HG03139 (cell line): ENCODE measurements around the gene MICAL2.

Experiments
- ATAC-seq: cut with Tn5 transposase; IDR thresholded peaks from one replicate; pipeline ENCODE4 v1.9.1; 2021; ENCODE audit not compliant: unreplicated experiment

MICAL2 gene

GRCh38 chr11:12117200-12117599 lies 6.8 kb downstream of the MICAL2 start:
- ATAC-seq = no peak

GRCh38 chr11:12117611-12118010 lies 7.2 kb downstream of the MICAL2 start:
- no peak for ATAC-seq

- ATAC-seq = no peak
Observed at GRCh38 chr11:12118949-12119348, 8.6 kb downstream of the MICAL2 start.

GRCh38 chr11:12119502-12119901 lies 9.1 kb downstream of the MICAL2 start:
- ATAC-seq = no peak

- ATAC-seq = no peak
Observed at GRCh38 chr11:12120031-12121008, 9.9 kb downstream of the MICAL2 start.

GRCh38 chr11:12121011-12121410 lies 10.6 kb downstream of the MICAL2 start:
- ATAC-seq = no peak

- ATAC-seq = no peak
Observed at GRCh38 chr11:12121517-12121916, 11.1 kb downstream of the MICAL2 start.

- ATAC-seq = no peak
Observed at GRCh38 chr11:12122083-12122482, 11.7 kb downstream of the MICAL2 start.

GRCh38 chr11:12123273-12123672 lies 12.9 kb downstream of the MICAL2 start:
- no peak for ATAC-seq

GRCh38 chr11:12123799-12124198 lies 13.4 kb downstream of the MICAL2 start:
- ATAC-seq = no peak

GRCh38 chr11:12124306-12124705 lies 13.9 kb downstream of the MICAL2 start:
- ATAC-seq = no peak

- ATAC-seq = no peak
Observed at GRCh38 chr11:12125609-12126149, 15.3 kb downstream of the MICAL2 start.

GRCh38 chr11:12126344-12127019 lies 16.1 kb downstream of the MICAL2 start:
- no peak for ATAC-seq

GRCh38 chr11:12127206-12127898 lies 17.0 kb downstream of the MICAL2 start:
- no peak for ATAC-seq

GRCh38 chr11:12128301-12128751 lies 17.9 kb downstream of the MICAL2 start:
- ATAC-seq = no peak

- no peak for ATAC-seq
Observed at GRCh38 chr11:12129227-12129626, 18.8 kb downstream of the MICAL2 start.

GRCh38 chr11:12130180-12130980 lies 20.0 kb downstream of the MICAL2 start:
- no peak for ATAC-seq

- ATAC-seq = no peak
Observed at GRCh38 chr11:12131943-12132789, 21.8 kb downstream of the MICAL2 start.

GRCh38 chr11:12132790-12133145 lies 22.4 kb downstream of the MICAL2 start:
- no peak for ATAC-seq
